ENCODE results near the gene PNLIPRP2. TPM values are rescaled to one million over a fixed set of nuclear protein-coding genes. Genes with fewer than 3 reads are reported as not detected.
A peak's percentile ranks its signal among the peaks of the same experiment; 100 is the strongest.

PNLIPRP2 gene
- polyA plus RNA-seq, 1 donor (not counting 4 experiments of a cell fraction or from before 2014, with no cell fraction given), result not detected

- H3K9ac ChIP-seq (ENCODE audit: control insufficient read depth, extremely low read depth, insufficient read depth, low read length), result no peak overlapping the region
- H2AFZ ChIP-seq (ENCODE audit: control insufficient read depth, low read length), result no peak overlapping the region
- H3K4me1 ChIP-seq (ENCODE audit: control insufficient read depth, extremely low read depth, insufficient read depth, low read length), result no peaks in the 10 kb centered on the region
- no peaks in the 10 kb centered on the region for H3K9me3 ChIP-seq (ENCODE audit: control insufficient read depth, low read depth, low read length)
- no peaks in the 10 kb centered on the region for H3K79me2 ChIP-seq (ENCODE audit: control insufficient read depth, insufficient read depth, low read length)
- DNase-seq (ENCODE audit: low read depth, low spot score), result no peak
- TF ChIP-seq EZH2 (IDR thresholded peaks at IDR 0.05; ENCODE audit: low read length) (no peak), CTCF (optimal IDR thresholded peaks at IDR 0.05 in 1 of 3, IDR thresholded peaks at IDR 0.05 in 1 of 3, conservative IDR thresholded peaks at IDR 0.05 in 1 of 3; ENCODE audit: extremely low read depth in 1 of 3, insufficient read depth in 2 of 3, low read length in 3 of 3) (no peak)
- peaks cover 6% of the 10 kb centered on the region for H3K27me3 ChIP-seq (ENCODE audit: control insufficient read depth, extremely low read depth, insufficient read depth, low read length)
- no peak for FAIRE-seq
- no peaks in the 10 kb centered on the region for H3K9me1 ChIP-seq (ENCODE audit: control insufficient read depth, extremely low read depth, insufficient read depth, low read length)
- no peak overlapping the region for H3K27ac ChIP-seq (ENCODE audit: control insufficient read depth, insufficient read depth, low read length)
- no peak overlapping the region for H3K4me3 ChIP-seq (ENCODE audit: control insufficient read depth in 2 of 3, extremely low read depth in 1 of 3, insufficient read depth in 2 of 3, low read depth in 1 of 3, low read length in 3 of 3)
- dilution Hi-C loops (cut with MboI; ENCODE audit: extremely low pct_ligation_motif_present, low sequenced_read_pairs), result no loop called here
- no peaks in the 10 kb centered on the region for H4K20me1 ChIP-seq (ENCODE audit: control insufficient read depth, extremely low read depth, insufficient read depth, low read length)
- no peak overlapping the region for H3K4me2 ChIP-seq (ENCODE audit: control insufficient read depth, extremely low read depth, insufficient read depth, low read depth, low read length)
- no peaks in the 10 kb centered on the region for H3K36me3 ChIP-seq (ENCODE audit: control insufficient read depth in 2 of 2, extremely low read depth in 1 of 2, insufficient read depth in 2 of 2, low read length in 2 of 2)
Measured at GRCh38 chr10:116607336-116607735, 13.4 kb upstream of the PNLIPRP2 start.

DNA sequence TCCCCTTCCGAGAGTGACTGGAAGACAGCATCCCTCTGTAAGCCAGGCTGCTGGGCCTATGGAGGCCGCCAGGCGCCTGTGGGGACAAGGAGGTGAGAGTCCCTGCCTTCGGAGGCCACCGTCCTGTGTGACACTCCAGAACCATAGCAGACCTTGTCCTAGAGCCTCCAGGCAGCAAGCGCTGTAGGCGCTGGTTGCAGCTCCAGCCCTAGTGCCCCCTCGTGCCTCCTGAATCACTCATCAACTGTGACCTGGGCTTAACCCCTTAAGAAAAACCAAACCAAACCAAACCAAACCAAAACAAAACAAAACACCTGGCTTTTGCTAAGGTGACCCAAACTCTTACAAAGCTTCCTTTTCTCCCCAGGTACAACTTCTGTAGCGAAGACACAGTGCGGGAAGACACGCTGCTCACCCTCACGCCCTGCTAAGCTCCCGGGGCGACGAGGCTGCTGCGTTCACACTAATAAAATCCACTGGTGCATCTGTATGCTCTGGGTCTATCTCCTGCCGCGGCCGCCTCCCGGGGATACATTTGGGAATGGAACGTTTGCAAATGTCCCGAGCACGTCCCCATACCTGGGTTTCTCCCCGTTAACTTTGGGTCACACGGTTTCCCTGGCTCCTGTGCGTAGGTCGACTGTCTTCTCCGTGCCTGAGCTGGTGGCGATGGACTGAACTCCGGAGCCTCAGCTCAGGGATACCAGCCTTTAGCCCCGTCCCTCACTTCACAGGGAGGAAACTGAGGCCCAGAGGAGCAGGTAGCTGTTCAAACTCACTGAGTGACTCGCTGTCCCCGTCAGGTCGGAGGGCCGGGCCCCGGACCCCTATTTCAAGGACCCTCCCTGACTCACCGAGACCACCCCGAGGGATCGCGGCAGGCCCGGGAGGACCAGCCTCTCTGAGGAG, 11.8 kb upstream of the PNLIPRP2 start:
- Histone ChIP-seq H3K9me1 (ENCODE audit: control insufficient read depth, extremely low read depth, insufficient read depth, low read length) (no peaks in the 10 kb centered on the region), H4K20me1 (ENCODE audit: control insufficient read depth, extremely low read depth, insufficient read depth, low read length) (no peaks in the 10 kb centered on the region), H3K9ac (ENCODE audit: control insufficient read depth, extremely low read depth, insufficient read depth, low read length) (no peak overlapping the region), H3K4me3 (ENCODE audit: control insufficient read depth in 2 of 3, extremely low read depth in 1 of 3, insufficient read depth in 2 of 3, low read depth in 1 of 3, low read length in 3 of 3) (no peak overlapping the region), H3K4me2 (ENCODE audit: control insufficient read depth, extremely low read depth, insufficient read depth, low read depth, low read length) (no peak overlapping the region), H3K79me2 (ENCODE audit: control insufficient read depth, insufficient read depth, low read length) (no peaks in the 10 kb centered on the region), H3K9me3 (ENCODE audit: control insufficient read depth, low read depth, low read length) (no peaks in the 10 kb centered on the region), H3K36me3 (ENCODE audit: control insufficient read depth in 2 of 2, extremely low read depth in 1 of 2, insufficient read depth in 2 of 2, low read length in 2 of 2) (no peaks in the 10 kb centered on the region), H2AFZ (ENCODE audit: control insufficient read depth, low read length) (no peak overlapping the region), H3K27me3 (ENCODE audit: control insufficient read depth, extremely low read depth, insufficient read depth, low read length) (peaks cover 6% of the 10 kb centered on the region), H3K4me1 (ENCODE audit: control insufficient read depth, extremely low read depth, insufficient read depth, low read length) (no peaks in the 10 kb centered on the region), H3K27ac (ENCODE audit: control insufficient read depth, insufficient read depth, low read length) (no peak overlapping the region)
- DNase-seq (ENCODE audit: low read depth, low spot score), result no peak
- dilution Hi-C loops (cut with MboI; ENCODE audit: extremely low pct_ligation_motif_present, low sequenced_read_pairs), result no loop called here
- FAIRE-seq, result no peak
- TF ChIP-seq CTCF (optimal IDR thresholded peaks at IDR 0.05 in 1 of 3, IDR thresholded peaks at IDR 0.05 in 1 of 3, conservative IDR thresholded peaks at IDR 0.05 in 1 of 3; ENCODE audit: extremely low read depth in 1 of 3, insufficient read depth in 2 of 3, low read length in 3 of 3) (no peak), EZH2 (IDR thresholded peaks at IDR 0.05; ENCODE audit: low read length) (peak; percentile 40)
